ENCODE data around the gene OR2K2. TPM values are rescaled to one million over a fixed set of nuclear protein-coding genes. Genes with fewer than 3 reads are reported as not detected.
A peak's percentile ranks its signal among the peaks of the same experiment; 100 is the strongest.
"Not testable (repeated sequence)": the region's sequence is repeated elsewhere in the genome, so short reads cannot be mapped to it uniquely, and the experiment has no call there.

Gene OR2K2
- total and polyA plus RNA-seq, 2 donors (not counting 1 experiment from before 2014, with no cell fraction given): not detected

DNA sequence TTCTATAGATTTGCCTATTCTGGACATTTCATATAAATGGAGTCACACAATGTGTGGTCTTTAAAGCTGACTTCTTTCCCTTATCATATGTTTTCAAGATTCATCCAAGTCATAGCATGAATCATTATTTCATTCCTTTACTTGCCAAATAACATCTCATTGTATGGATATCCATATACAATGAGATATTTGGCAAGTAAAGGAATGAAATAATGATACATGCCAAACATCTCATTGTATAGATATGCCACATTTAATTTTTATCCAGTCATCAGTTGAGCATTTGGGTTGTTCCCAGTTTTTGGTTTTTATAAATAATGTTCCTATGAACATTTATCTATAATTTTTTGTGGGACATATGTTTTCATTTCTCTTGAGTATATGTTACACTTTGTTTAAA is 20.5 kb upstream of the OR2K2 start:
- H3K36me3 ChIP-seq (ENCODE audit: control insufficient read depth, insufficient read depth, low read length): no peaks in the 10 kb centered on the region
- H2AFZ ChIP-seq (ENCODE audit: low read length): no peak overlapping the region
- H3K27ac ChIP-seq (ENCODE audit: insufficient read depth, low read length): no peak overlapping the region
- TF ChIP-seq CTCF (conservative IDR thresholded peaks at IDR 0.05 in 1 of 2, IDR thresholded peaks at IDR 0.05 in 1 of 2; ENCODE audit: low read depth in 1 of 2, low read length in 2 of 2) (no peak), EZH2 (IDR thresholded peaks at IDR 0.05; ENCODE audit: low read length, missing control alignments) (no peak)
- no peak overlapping the region for H3K9ac ChIP-seq (ENCODE audit: insufficient read depth, low read length)
- no peak overlapping the region for H3K4me3 ChIP-seq (replicated peaks in 1 of 4; ENCODE audit: control extremely low read depth in 1 of 4, insufficient read depth in 1 of 4, low read depth in 3 of 4, low read length in 4 of 4)
- DNase-seq (ENCODE audit: low read depth in 2 of 2): peak in 1 of 2 donors; percentile 22
- no peaks in the 10 kb centered on the region for H3K4me1 ChIP-seq (ENCODE audit: control insufficient read depth, extremely low read depth, insufficient read depth, low read length)
- H3K4me2 ChIP-seq (ENCODE audit: extremely low read depth, insufficient read depth, low read length): no peak overlapping the region
- H3K9me3 ChIP-seq (ENCODE audit: control insufficient read depth, insufficient read depth, low read depth, low read length): no peaks in the 10 kb centered on the region
- H3K27me3 ChIP-seq (ENCODE audit: control insufficient read depth, insufficient read depth, low read length): no peaks in the 10 kb centered on the region
- H4K20me1 ChIP-seq (ENCODE audit: control insufficient read depth, extremely low read depth, insufficient read depth, low read length): no peaks in the 10 kb centered on the region
- no peaks in the 10 kb centered on the region for H3K79me2 ChIP-seq (ENCODE audit: control insufficient read depth, insufficient read depth, low read length)

DNA sequence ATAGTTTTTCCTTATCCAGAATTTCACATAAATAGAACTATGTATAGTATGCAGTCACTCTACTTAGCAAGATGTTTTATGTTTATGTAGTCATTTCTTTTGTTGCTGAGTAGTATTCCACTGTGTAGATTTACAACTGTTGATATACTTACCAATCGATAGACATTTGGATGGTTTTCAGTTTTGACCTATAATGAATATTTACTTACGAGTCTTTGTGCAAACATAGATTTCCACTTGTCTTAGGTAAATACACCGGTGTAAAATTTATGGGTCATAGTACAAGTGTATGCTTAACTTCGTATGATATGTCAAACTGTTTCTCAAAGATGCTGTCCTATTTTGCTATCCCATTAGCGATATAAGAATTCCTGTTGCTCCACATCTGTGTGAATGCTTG is 19.7 kb upstream of the OR2K2 start:
- Histone ChIP-seq H3K79me2 (ENCODE audit: control insufficient read depth, insufficient read depth, low read length) (no peaks in the 10 kb centered on the region), H2AFZ (ENCODE audit: low read length) (no peak overlapping the region), H3K4me3 (replicated peaks in 1 of 4; ENCODE audit: control extremely low read depth in 1 of 4, insufficient read depth in 1 of 4, low read depth in 3 of 4, low read length in 4 of 4) (no peak overlapping the region), H3K4me2 (ENCODE audit: extremely low read depth, insufficient read depth, low read length) (no peak overlapping the region), H3K4me1 (ENCODE audit: control insufficient read depth, extremely low read depth, insufficient read depth, low read length) (no peaks in the 10 kb centered on the region), H4K20me1 (ENCODE audit: control insufficient read depth, extremely low read depth, insufficient read depth, low read length) (no peaks in the 10 kb centered on the region), H3K9me3 (ENCODE audit: control insufficient read depth, insufficient read depth, low read depth, low read length) (no peaks in the 10 kb centered on the region), H3K36me3 (ENCODE audit: control insufficient read depth, insufficient read depth, low read length) (no peaks in the 10 kb centered on the region), H3K27ac (ENCODE audit: insufficient read depth, low read length) (no peak overlapping the region), H3K9ac (ENCODE audit: insufficient read depth, low read length) (no peak overlapping the region), H3K27me3 (ENCODE audit: control insufficient read depth, insufficient read depth, low read length) (no peaks in the 10 kb centered on the region)
- TF ChIP-seq CTCF (conservative IDR thresholded peaks at IDR 0.05 in 1 of 2, IDR thresholded peaks at IDR 0.05 in 1 of 2; ENCODE audit: low read depth in 1 of 2, low read length in 2 of 2): no peak
- no peak for TF ChIP-seq EZH2 (IDR thresholded peaks at IDR 0.05; ENCODE audit: low read length, missing control alignments)
- DNase-seq (ENCODE audit: low read depth in 2 of 2): no peak

GRCh38 chr9:111348821-111349271 is 18.8 kb upstream of the OR2K2 start:
- H3K4me2 ChIP-seq (ENCODE audit: extremely low read depth, insufficient read depth, low read length): no peak overlapping the region
- peak; percentile 4 to 25 for DNase-seq (ENCODE audit: low read depth in 2 of 2)
- no peaks in the 10 kb centered on the region for H3K4me1 ChIP-seq (ENCODE audit: control insufficient read depth, extremely low read depth, insufficient read depth, low read length)
- H3K9me3 ChIP-seq (ENCODE audit: control insufficient read depth, insufficient read depth, low read depth, low read length): no peaks in the 10 kb centered on the region
- TF ChIP-seq CTCF (conservative IDR thresholded peaks at IDR 0.05 in 1 of 2, IDR thresholded peaks at IDR 0.05 in 1 of 2; ENCODE audit: low read depth in 1 of 2, low read length in 2 of 2): no peak
- no peak for TF ChIP-seq EZH2 (IDR thresholded peaks at IDR 0.05; ENCODE audit: low read length, missing control alignments)
- H4K20me1 ChIP-seq (ENCODE audit: control insufficient read depth, extremely low read depth, insufficient read depth, low read length): no peaks in the 10 kb centered on the region
- H2AFZ ChIP-seq (ENCODE audit: low read length): no peak overlapping the region
- H3K27ac ChIP-seq (ENCODE audit: insufficient read depth, low read length): no peak overlapping the region
- H3K79me2 ChIP-seq (ENCODE audit: control insufficient read depth, insufficient read depth, low read length): no peaks in the 10 kb centered on the region
- no peaks in the 10 kb centered on the region for H3K27me3 ChIP-seq (ENCODE audit: control insufficient read depth, insufficient read depth, low read length)
- no peak overlapping the region for H3K9ac ChIP-seq (ENCODE audit: insufficient read depth, low read length)
- H3K36me3 ChIP-seq (ENCODE audit: control insufficient read depth, insufficient read depth, low read length): no peaks in the 10 kb centered on the region
- no peak overlapping the region for H3K4me3 ChIP-seq (replicated peaks in 1 of 4; ENCODE audit: control extremely low read depth in 1 of 4, insufficient read depth in 1 of 4, low read depth in 3 of 4, low read length in 4 of 4)

- H3K79me2 ChIP-seq (ENCODE audit: control insufficient read depth, insufficient read depth, low read length); H4K20me1 ChIP-seq (ENCODE audit: control insufficient read depth, extremely low read depth, insufficient read depth, low read length); H2AFZ ChIP-seq (ENCODE audit: low read length); H3K4me3 ChIP-seq (replicated peaks in 1 of 4; ENCODE audit: control extremely low read depth in 1 of 4, insufficient read depth in 1 of 4, low read depth in 3 of 4, low read length in 4 of 4); H3K27me3 ChIP-seq (ENCODE audit: control insufficient read depth, insufficient read depth, low read length); H3K9ac ChIP-seq (ENCODE audit: insufficient read depth, low read length); H3K36me3 ChIP-seq (ENCODE audit: control insufficient read depth, insufficient read depth, low read length); H3K9me3 ChIP-seq (ENCODE audit: control insufficient read depth, insufficient read depth, low read depth, low read length); H3K27ac ChIP-seq (ENCODE audit: insufficient read depth, low read length); H3K4me1 ChIP-seq (ENCODE audit: control insufficient read depth, extremely low read depth, insufficient read depth, low read length); H3K4me2 ChIP-seq (ENCODE audit: extremely low read depth, insufficient read depth, low read length): not testable (repeated sequence)
- DNase-seq (ENCODE audit: low read depth in 2 of 2): peak in 1 of 2 donors; percentile 9
These were observed 4.4 kb upstream of the OR2K2 start for GRCh38 chr9:111334318-111334863.

Measured in fibroblast of lung (primary cell).